ENCODE data around the gene CDC20.

Gene CDC20

DNA sequence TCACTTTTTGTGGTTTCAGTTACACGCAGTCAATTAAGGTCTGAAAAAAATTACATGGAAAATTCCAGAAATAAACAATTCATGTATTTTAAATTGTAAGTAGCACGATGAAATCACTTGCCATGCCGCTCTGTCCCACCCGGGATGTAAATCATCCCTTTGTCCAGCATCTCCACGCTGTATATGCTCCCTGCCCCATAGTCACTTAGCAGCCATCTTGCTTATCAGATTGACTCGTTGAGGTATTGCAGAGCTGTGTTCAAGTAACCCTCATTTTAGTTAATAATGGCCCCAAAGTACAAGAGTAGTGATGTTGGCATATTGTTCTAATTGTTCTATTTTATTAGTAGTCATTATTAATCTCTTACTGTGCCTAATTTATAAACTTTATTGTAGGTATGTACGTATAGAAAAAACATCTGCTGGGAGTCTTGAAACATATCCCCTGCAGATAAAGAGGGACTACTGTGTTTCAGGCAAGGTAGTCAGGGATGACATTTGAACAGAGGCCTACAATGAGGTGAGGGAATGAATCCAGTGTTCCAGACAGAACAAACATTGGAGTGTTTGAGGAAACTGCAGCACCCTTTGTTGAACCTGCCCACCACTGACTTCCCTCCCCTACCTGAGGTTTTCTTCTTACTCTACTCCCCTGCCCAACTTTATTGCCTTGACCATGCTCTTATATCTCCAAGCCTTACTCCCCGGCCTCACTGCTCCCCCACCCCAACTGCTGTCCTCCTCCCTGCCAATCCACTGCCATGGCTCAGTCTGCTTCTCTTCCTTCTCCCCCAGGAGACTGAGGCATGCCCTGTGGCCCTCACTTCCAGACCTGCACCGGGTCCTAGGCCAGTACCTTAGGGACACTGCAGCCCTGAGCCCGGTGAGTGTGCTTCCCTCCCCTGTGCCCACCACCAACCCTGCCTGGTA, 7.1 kb upstream of the CDC20 start:
- H3K79me2 ChIP-seq (ENCODE audit: insufficient read depth, low read length) = no peaks in the 10 kb centered on the region
- H4K20me1 ChIP-seq (ENCODE audit: insufficient read depth, low read length) = no peaks in the 10 kb centered on the region
- H3K4me3 ChIP-seq (ENCODE audit: low read depth, low read length, poor library complexity, severe bottlenecking) = no peak overlapping the region
- no peak for TF ChIP-seq EZH2 (IDR thresholded peaks at IDR 0.05; ENCODE audit: borderline replicate concordance, low read length)
- TF ChIP-seq, protein P1, sequence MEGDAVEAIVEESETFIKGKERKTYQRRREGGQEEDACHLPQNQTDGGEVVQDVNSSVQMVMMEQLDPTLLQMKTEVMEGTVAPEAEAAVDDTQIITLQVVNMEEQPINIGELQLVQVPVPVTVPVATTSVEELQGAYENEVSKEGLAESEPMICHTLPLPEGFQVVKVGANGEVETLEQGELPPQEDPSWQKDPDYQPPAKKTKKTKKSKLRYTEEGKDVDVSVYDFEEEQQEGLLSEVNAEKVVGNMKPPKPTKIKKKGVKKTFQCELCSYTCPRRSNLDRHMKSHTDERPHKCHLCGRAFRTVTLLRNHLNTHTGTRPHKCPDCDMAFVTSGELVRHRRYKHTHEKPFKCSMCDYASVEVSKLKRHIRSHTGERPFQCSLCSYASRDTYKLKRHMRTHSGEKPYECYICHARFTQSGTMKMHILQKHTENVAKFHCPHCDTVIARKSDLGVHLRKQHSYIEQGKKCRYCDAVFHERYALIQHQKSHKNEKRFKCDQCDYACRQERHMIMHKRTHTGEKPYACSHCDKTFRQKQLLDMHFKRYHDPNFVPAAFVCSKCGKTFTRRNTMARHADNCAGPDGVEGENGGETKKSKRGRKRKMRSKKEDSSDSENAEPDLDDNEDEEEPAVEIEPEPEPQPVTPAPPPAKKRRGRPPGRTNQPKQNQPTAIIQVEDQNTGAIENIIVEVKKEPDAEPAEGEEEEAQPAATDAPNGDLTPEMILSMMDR (IDR thresholded peaks at IDR 0.05; ENCODE audit: low read length) = no peak
- no peak overlapping the region for H2AFZ ChIP-seq (ENCODE audit: low read length)
- H3K4me2 ChIP-seq (ENCODE audit: low read length) = no peak overlapping the region
- no peaks in the 10 kb centered on the region for H3K9me3 ChIP-seq (ENCODE audit: low read length)
- no peak overlapping the region for H3K9ac ChIP-seq (ENCODE audit: low read length)
- H3K27me3 ChIP-seq (ENCODE audit: insufficient read depth, low read length) = no peaks in the 10 kb centered on the region
- H3K4me1 ChIP-seq (ENCODE audit: insufficient read depth, low read length, severe bottlenecking) = peaks cover 20% of the 10 kb centered on the region
- no peaks in the 10 kb centered on the region for H3K9me2 ChIP-seq (ENCODE audit: low read depth, low read length)
- H3F3A ChIP-seq (ENCODE audit: insufficient read depth, low read length) = no peaks in the 10 kb centered on the region
- no peak overlapping the region for H3K27ac ChIP-seq (ENCODE audit: low read depth, low read length, poor library complexity, severe bottlenecking)
- no peaks in the 10 kb centered on the region for H3K36me3 ChIP-seq (ENCODE audit: insufficient read depth, low read length)

DNA sequence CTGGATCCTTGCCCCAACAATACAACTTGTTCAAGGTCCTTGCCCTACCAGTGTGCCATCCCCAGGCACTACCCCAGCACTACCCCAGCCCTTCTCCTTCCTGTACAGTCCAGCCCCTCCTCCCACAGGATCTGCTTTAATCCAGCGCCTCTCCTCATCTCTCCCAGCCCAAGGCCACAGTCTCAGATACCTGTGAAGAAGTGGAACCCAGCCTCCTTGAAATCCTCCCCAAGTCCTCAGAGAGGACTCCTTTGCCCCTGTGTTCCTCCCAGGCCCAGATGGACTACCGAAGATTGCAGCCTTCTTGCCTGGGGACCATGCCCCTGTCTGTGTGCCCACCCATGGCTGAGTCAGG, 6.5 kb upstream of the CDC20 start:
- Histone ChIP-seq H3K79me2 (ENCODE audit: insufficient read depth, low read length) (no peaks in the 10 kb centered on the region), H3K27ac (ENCODE audit: low read depth, low read length, poor library complexity, severe bottlenecking) (no peak overlapping the region), H3K9ac (ENCODE audit: low read length) (no peak overlapping the region), H3K4me1 (ENCODE audit: insufficient read depth, low read length, severe bottlenecking) (peaks cover 20% of the 10 kb centered on the region), H3K36me3 (ENCODE audit: insufficient read depth, low read length) (no peaks in the 10 kb centered on the region), H3K9me3 (ENCODE audit: low read length) (no peaks in the 10 kb centered on the region), H3K4me2 (ENCODE audit: low read length) (no peak overlapping the region), H4K20me1 (ENCODE audit: insufficient read depth, low read length) (no peaks in the 10 kb centered on the region), H3K27me3 (ENCODE audit: insufficient read depth, low read length) (no peaks in the 10 kb centered on the region), H3K9me2 (ENCODE audit: low read depth, low read length) (no peaks in the 10 kb centered on the region), H2AFZ (ENCODE audit: low read length) (no peak overlapping the region), H3K4me3 (ENCODE audit: low read depth, low read length, poor library complexity, severe bottlenecking) (no peak overlapping the region), H3F3A (ENCODE audit: insufficient read depth, low read length) (no peaks in the 10 kb centered on the region)
- no peak for TF ChIP-seq EZH2 (IDR thresholded peaks at IDR 0.05; ENCODE audit: borderline replicate concordance, low read length)

DNA sequence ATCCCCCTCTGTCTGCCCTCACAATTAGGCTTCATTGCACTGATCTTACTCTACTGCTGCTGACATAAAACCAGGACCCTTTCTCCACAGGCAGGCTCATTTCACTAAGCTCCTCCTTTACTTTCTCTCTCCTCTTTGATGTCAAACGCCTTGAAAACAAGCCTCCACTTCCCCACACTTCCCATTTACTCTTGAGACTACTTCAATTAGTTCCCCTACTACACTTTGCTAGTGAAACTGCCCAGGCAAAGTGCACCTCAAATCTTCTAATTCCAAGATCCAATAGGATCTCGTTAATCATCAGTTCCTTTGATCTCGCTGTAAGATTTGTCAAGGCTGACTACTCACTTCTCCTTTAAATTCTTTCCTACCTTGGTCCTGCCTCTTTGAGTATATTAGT, 5.9 kb upstream of the CDC20 start:
- Histone ChIP-seq H3K9ac (ENCODE audit: low read length) (no peak overlapping the region), H3K36me3 (ENCODE audit: insufficient read depth, low read length) (no peaks in the 10 kb centered on the region), H3K4me2 (ENCODE audit: low read length) (no peak overlapping the region), H3K27ac (ENCODE audit: low read depth, low read length, poor library complexity, severe bottlenecking) (no peak overlapping the region), H3K79me2 (ENCODE audit: insufficient read depth, low read length) (no peaks in the 10 kb centered on the region), H3K4me3 (ENCODE audit: low read depth, low read length, poor library complexity, severe bottlenecking) (no peak overlapping the region), H3K9me3 (ENCODE audit: low read length) (no peaks in the 10 kb centered on the region), H3K4me1 (ENCODE audit: insufficient read depth, low read length, severe bottlenecking) (peaks cover 22% of the 10 kb centered on the region), H3F3A (ENCODE audit: insufficient read depth, low read length) (no peaks in the 10 kb centered on the region), H2AFZ (ENCODE audit: low read length) (no peak overlapping the region), H3K9me2 (ENCODE audit: low read depth, low read length) (no peaks in the 10 kb centered on the region), H4K20me1 (ENCODE audit: insufficient read depth, low read length) (no peaks in the 10 kb centered on the region), H3K27me3 (ENCODE audit: insufficient read depth, low read length) (no peaks in the 10 kb centered on the region)
- no peak for TF ChIP-seq EZH2 (IDR thresholded peaks at IDR 0.05; ENCODE audit: borderline replicate concordance, low read length)
- TF ChIP-seq, protein P1 (IDR thresholded peaks at IDR 0.05; ENCODE audit: low read length) = no peak

Data from OCI-LY1 (cell line).